Upper lobe of left lung (tissue), 6 donors: ENCODE results near the gene GMPPA. TPM values are rescaled to one million over a fixed set of nuclear protein-coding genes. Genes with fewer than 3 reads are reported as not detected.
A peak's percentile ranks its signal among the peaks of the same experiment; 100 is the strongest.

Experiments
- ATAC-seq, 2 donors: fragments of 200-7000 bp; cut with Tn5 transposase; one replicate each; pipeline ENCODE4 v1.9.1; 2022; ENCODE audit warnings: mild to moderate bottlenecking in 2 of 2, moderate library complexity in 2 of 2; ENCODE audit not compliant: low FRiP score in 2 of 2
- DNase-seq, 2 donors: peaks; one replicate each; pipeline ENCODE4 v3.0.0-alpha.2; 2019 to 2020
- H3K27ac ChIP-seq, 4 donors: fragments of 200-600 bp; sonication (generic); one replicate each; pipeline ENCODE4 v1.5.1; 2016 to 2019
- H3K27me3 ChIP-seq, 4 donors: fragments of 200-600 bp; sonication (generic); one replicate each; pipeline ENCODE4 v1.5.1; 2017 to 2019
- H3K36me3 ChIP-seq, 4 donors: fragments of 200-600 bp; sonication (generic); one replicate each; pipeline ENCODE4 v1.5.1; 2016 to 2019
- H3K4me1 ChIP-seq, 4 donors: fragments of 200-600 bp; sonication (generic); one replicate each; pipeline ENCODE4 v1.5.1; 2018 to 2019
- H3K4me3 ChIP-seq, 4 donors: fragments of 200-600 bp; sonication (generic); one replicate each; pipeline ENCODE4 v1.5.1; 2017 to 2019; ENCODE audit warnings: mild to moderate bottlenecking in 2 of 4, moderate library complexity in 1 of 4
- H3K9me3 ChIP-seq, 4 donors: fragments of 200-600 bp; sonication (generic); one replicate each; pipeline ENCODE4 v1.5.1; 2018 to 2019
- CTCF ChIP-seq, 6 experiments: fragments of 450-650 bp in 4 of 6; fragments of 200-600 bp in 2 of 6; sonication (generic) in 2 of 6; IDR thresholded peaks; one replicate each; pipeline ENCODE4 v1.5.1; 2016 to 2019; ENCODE audit warnings: antibody characterized with exemption in 6 of 6
- EP300 ChIP-seq, 4 donors: sonication (generic); formaldehyde crosslinking; IDR thresholded peaks; one replicate each; pipeline ENCODE4 v1.5.1; 2017; ENCODE audit warnings: antibody characterized with exemption in 4 of 4, control low read depth in 2 of 4
- POLR2A ChIP-seq, 4 donors: fragments of 450-650 bp; IDR thresholded peaks; one replicate each; pipeline ENCODE4 v1.5.1; 2016 to 2017; ENCODE audit warnings: antibody characterized with exemption in 4 of 4, mild to moderate bottlenecking in 2 of 4
- POLR2AphosphoS5 ChIP-seq, 2 donors: sonication (generic); formaldehyde crosslinking; IDR thresholded peaks; one replicate each; pipeline ENCODE4 v1.5.1; 2017; ENCODE audit warnings: antibody characterized with exemption in 2 of 2
- WGBS, 2 donors: methylation state at CpG; one replicate each; pipeline ENCODE4 v1.1.5; 2017 to 2018; 5-methylcytosine and 5-hydroxymethylcytosine counted together
- total RNA-seq, 6 donors: library from RNA; depleted of rRNA in 4 of 6; stranded (reverse); fragments of >200 nt in 4 of 6; gene quantifications; one replicate each; pipeline versions ENCODE4 v1.1.0 to v1.2.1, GENCODE V29; 2016 to 2021
- donor health status: DM: no; HTN: no; CAD: no; lungs with moderate emphysema.
- donor health status: DM: no; HTN: yes; CAD: no; lungs with severe emphysema.

GMPPA gene
- total RNA-seq, 6 donors from 2014 or later = 20.8 to 38.5 (median 24.9) TPM

- H3K4me1 ChIP-seq = peaks cover 0 to 8% (median 0%) of the 10 kb centered on the region in 4 donors
- DNase-seq (no peak), ATAC-seq (no peak)
- no peaks in the 10 kb centered on the region for H3K9me3 ChIP-seq
- no peak overlapping the region for H3K4me3 ChIP-seq
- no peak overlapping the region for H3K27ac ChIP-seq
- no peaks in the 10 kb centered on the region for H3K36me3 ChIP-seq
- no peak for TF ChIP-seq POLR2AphosphoS5 (IDR thresholded peaks at IDR 0.05)
- TF ChIP-seq POLR2A (IDR thresholded peaks at IDR 0.05) = no peak
- TF ChIP-seq EP300 (IDR thresholded peaks at IDR 0.05) = no peak
- no peak for TF ChIP-seq CTCF (IDR thresholded peaks at IDR 0.05)
- WGBS, 2 donors = 88% methylated on average over 8 of the region's 8 CpGs; no CpG with 5 or more reads in 1 of the 2 donors
- peaks cover 0 to 8% (median 0%) of the 10 kb centered on the region in 4 donors for H3K27me3 ChIP-seq
Observed at GRCh38 chr2:219532378-219532649, 33.6 kb downstream of the GMPPA start.

DNA sequence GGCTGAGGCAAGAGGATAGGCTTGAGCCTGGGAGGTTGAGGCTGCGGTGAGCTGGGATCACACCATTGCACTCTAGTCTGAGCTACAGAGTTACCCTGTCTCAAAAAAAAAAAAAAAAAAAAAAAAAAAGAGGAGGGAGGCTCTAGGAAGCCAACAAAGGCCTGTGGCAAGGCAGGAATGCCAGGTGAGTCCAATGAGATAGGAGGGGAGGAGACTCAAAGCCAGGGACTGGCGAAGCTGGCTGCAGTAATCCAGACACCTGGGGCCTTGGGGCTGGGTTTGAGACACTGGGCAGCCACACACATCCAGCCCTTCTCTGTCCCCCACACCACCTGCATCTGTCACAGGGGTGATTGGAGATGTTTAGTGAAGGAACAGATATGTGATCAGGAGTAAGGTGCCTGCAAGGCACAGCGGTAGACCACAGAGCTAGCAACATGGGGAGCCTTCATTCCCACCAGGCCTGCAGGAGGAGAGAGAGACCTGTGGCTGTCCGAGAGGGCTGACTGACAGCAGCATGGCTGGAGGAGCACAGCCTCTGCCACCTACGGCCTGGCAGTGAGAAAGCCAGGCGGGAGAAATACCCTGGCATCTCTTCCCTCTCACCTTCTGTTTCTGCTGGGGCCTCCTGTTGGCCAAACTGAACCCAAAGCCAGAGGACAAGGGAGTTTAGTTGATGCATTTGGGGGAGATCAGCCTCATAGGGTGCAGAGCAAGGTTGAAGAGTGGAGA is 35.4 kb downstream of the GMPPA start:
- 87 to 89% methylated on average over 6 of the region's 6 CpGs for WGBS, 2 donors
- no peak overlapping the region for H3K4me3 ChIP-seq
- peaks cover 0 to 8% (median 0%) of the 10 kb centered on the region in 4 donors for H3K4me1 ChIP-seq
- H3K27ac ChIP-seq = no peak overlapping the region
- peaks cover 0 to 4% (median 3%) of the 10 kb centered on the region in 4 donors for H3K36me3 ChIP-seq
- DNase-seq (no peak), ATAC-seq (no peak)
- no peak for TF ChIP-seq POLR2A (IDR thresholded peaks at IDR 0.05)
- no peak for TF ChIP-seq POLR2AphosphoS5 (IDR thresholded peaks at IDR 0.05)
- TF ChIP-seq EP300 (IDR thresholded peaks at IDR 0.05) = no peak
- no peak for TF ChIP-seq CTCF (IDR thresholded peaks at IDR 0.05)
- peaks cover 0 to 5% (median 0%) of the 10 kb centered on the region in 4 donors for H3K27me3 ChIP-seq
- no peaks in the 10 kb centered on the region for H3K9me3 ChIP-seq

- peak in 1 of 2 donors; percentile 72 for DNase-seq
- TF ChIP-seq EP300 (IDR thresholded peaks at IDR 0.05) (no peak), POLR2A (IDR thresholded peaks at IDR 0.05) (no peak), POLR2AphosphoS5 (IDR thresholded peaks at IDR 0.05) (no peak), CTCF (IDR thresholded peaks at IDR 0.05) (no peak)
- 79 to 86% methylated on average over 15 to 16 of the region's 16 CpGs for WGBS, 2 donors
Observed at GRCh38 chr2:219536425-219536824, 37.7 kb downstream of the GMPPA start.

DNA sequence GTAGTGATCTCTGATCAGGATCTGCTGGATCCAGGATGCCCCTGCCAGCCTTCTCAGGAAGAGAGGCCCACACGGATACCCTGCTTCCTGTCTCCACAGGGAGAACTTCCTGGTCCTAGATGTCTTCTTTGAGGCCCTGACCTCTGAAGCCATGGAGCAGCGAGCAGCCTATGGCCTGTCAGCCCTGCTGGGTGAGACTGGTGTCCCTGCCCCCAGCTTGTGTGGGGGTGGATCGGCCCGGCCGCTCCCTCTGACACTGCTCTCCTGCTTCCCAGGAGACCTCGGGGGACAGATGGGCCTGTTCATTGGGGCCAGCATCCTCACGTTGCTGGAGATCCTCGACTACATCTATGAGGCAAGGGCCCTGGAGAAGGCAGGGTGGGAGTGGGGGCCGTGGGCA is 38.3 kb downstream of the GMPPA start:
- TF ChIP-seq POLR2A (IDR thresholded peaks at IDR 0.05) (no peak), CTCF (IDR thresholded peaks at IDR 0.05) (no peak)
- DNase-seq = no peak
- no peak overlapping the region for H3K27ac ChIP-seq
- 35 to 70% methylated on average over 2 to 9 of the region's 9 CpGs for WGBS, 2 donors
- H3K27me3 ChIP-seq = no peaks in the 10 kb centered on the region
- H3K4me1 ChIP-seq = peaks cover 3 to 7% (median 7%) of the 10 kb centered on the region in 4 donors
- no peaks in the 10 kb centered on the region for H3K9me3 ChIP-seq
- no peak for ATAC-seq
- peaks cover 0 to 25% (median 17%) of the 10 kb centered on the region in 4 donors for H3K36me3 ChIP-seq
- H3K4me3 ChIP-seq = no peak overlapping the region

More at GRCh38 chr2:219536425-219536824, 37.7 kb downstream of the GMPPA start:
- Histone ChIP-seq H3K36me3 (peaks cover 0 to 25% (median 17%) of the 10 kb centered on the region in 4 donors), H3K4me1 (peaks cover 0 to 2% (median 1%) of the 10 kb centered on the region in 4 donors), H3K9me3 (no peaks in the 10 kb centered on the region), H3K4me3 (no peak overlapping the region), H3K27me3 (no peaks in the 10 kb centered on the region), H3K27ac (no peak overlapping the region)
- no peak for ATAC-seq
